Measurements from ENCODE around the gene KCNQ4.

GRCh38 chr1:40802742-40803113 lies 19.1 kb downstream of the KCNQ4 start:
- TF ChIP-seq CTCF (IDR thresholded peaks at IDR 0.05) (no peak), POLR2A (IDR thresholded peaks at IDR 0.05) (no peak)

All from breast epithelium (tissue), 3 donors.